Activated T-helper 1 cell treated with anti-CD3 and anti-CD28 coated beads, Interleukin-2, amount 50 U/mL, for 16 hours (primary cell): ENCODE measurements around the gene NEU2.
A peak's percentile ranks its signal among the peaks of the same experiment; 100 is the strongest.
"Not testable (repeated sequence)": the region's sequence is repeated elsewhere in the genome, so short reads cannot be mapped to it uniquely, and the experiment has no call there.

Experiments
- DNase-seq, 2 donors: peaks; one replicate each; pipeline ENCODE4 v3.0.0-alpha.2; 2020; ENCODE audit warnings: low read depth in 1 of 2, low spot score in 1 of 2

Gene NEU2

GRCh38 chr2:233034091-233034882 is 1.8 kb downstream of the NEU2 start:
- no peak for DNase-seq

- no peak for DNase-seq
Observed at GRCh38 chr2:233035426-233036161, 3.1 kb downstream of the NEU2 start.

GRCh38 chr2:233036162-233036838 is 3.8 kb downstream of the NEU2 start:
- no peak for DNase-seq

- no peak for DNase-seq
Observed at GRCh38 chr2:233037078-233037477, 4.6 kb downstream of the NEU2 start.

GRCh38 chr2:233039212-233039845 is 6.9 kb downstream of the NEU2 start:
- DNase-seq: no peak

- no peak for DNase-seq
Observed at GRCh38 chr2:233039846-233040530, 7.5 kb downstream of the NEU2 start.

GRCh38 chr2:233040571-233040970 is 8.1 kb downstream of the NEU2 start:
- DNase-seq: no peak

GRCh38 chr2:233041722-233042323 is 9.4 kb downstream of the NEU2 start:
- no peak for DNase-seq

GRCh38 chr2:233042549-233042948 is 10.1 kb downstream of the NEU2 start:
- DNase-seq: no peak

- DNase-seq: no peak
Observed at GRCh38 chr2:233044974-233045605, 12.6 kb downstream of the NEU2 start.

GRCh38 chr2:233047206-233047605 is 14.7 kb downstream of the NEU2 start:
- no peak for DNase-seq

- DNase-seq: no peak
Observed at GRCh38 chr2:233047667-233048066, 15.2 kb downstream of the NEU2 start.

GRCh38 chr2:233048569-233049193 is 16.2 kb downstream of the NEU2 start:
- no peak for DNase-seq

- DNase-seq: no peak
Observed at GRCh38 chr2:233049194-233049761, 16.8 kb downstream of the NEU2 start.

- DNase-seq: no peak
Observed at GRCh38 chr2:233051241-233052149, 19.0 kb downstream of the NEU2 start.

GRCh38 chr2:233052517-233052916 is 20.0 kb downstream of the NEU2 start:
- DNase-seq: not testable (repeated sequence)

- DNase-seq: peak; percentile 56 to 64
Observed at GRCh38 chr2:233053928-233054784, 21.7 kb downstream of the NEU2 start.
